HCT116 (cell line): ENCODE data around the gene KRT13. TPM values are rescaled to one million over a fixed set of nuclear protein-coding genes. Genes with fewer than 3 reads are reported as not detected.

ENCODE experiments used
- ATAC-seq: fragments of 200-7000 bp; cut with Tn5 transposase; 2 replicates; pipeline ENCODE4 v1.9.1; 2020; ENCODE audit warnings: mild to moderate bottlenecking, moderate library complexity
- BruUV-seq: library from RNA; stranded (reverse); fragments of 400-500 nt; replicated peaks from 2 replicates; lab custom pipeline; 2021; lab: Mats Ljungman, UMichigan
- CTCF ChIA-PET: fragments of 300-600 bp; sonication (Branson Sonifier 250); formaldehyde crosslinking; loops from one replicate; lab custom pipeline; 2021; ENCODE audit warnings: antibody characterized with exemption; lab: Charles Lee
- POLR2A ChIA-PET: fragments of 300-600, 350-600 bp; sonication (Branson Sonifier 250); formaldehyde crosslinking; loops from one replicate; lab custom pipeline; 2021; ENCODE audit warnings: antibody characterized with exemption; lab: Charles Lee
- RAD21 ChIA-PET, 2 experiments: fragments of 300-600 bp; sonication (Branson Sonifier 250); formaldehyde crosslinking; loops; one replicate each; lab custom pipeline; 2023; ENCODE audit warnings: low total read pairs in 2 of 2; ENCODE audit not compliant: uncharacterized antibody in 2 of 2, unreplicated experiment in 2 of 2, low non-redundant PET in 1 of 2; lab: Charles Lee
- DNase-seq: peaks from one replicate; pipeline ENCODE4 v3.0.0-alpha.2; 2010; ENCODE audit warnings: low read depth, low spot score
- H2AFZ ChIP-seq: fragments of 200-600 bp; shearing (Covaris generic), sonication (generic); 2 replicates; pipeline ENCODE4 v1.6.1; 2017; ENCODE audit warnings: low read depth, mixed run types, mixed read lengths, antibody characterized with exemption, low read length; ENCODE audit not compliant: poor library complexity, severe bottlenecking
- H3K27ac ChIP-seq: 2 replicates; pipeline ENCODE4 v1.5.1; 2012; ENCODE audit warnings: low read depth, low read length
- H3K27me3 ChIP-seq: fragments of 200-600 bp; sonication (generic); 2 replicates; pipeline ENCODE4 v1.6.1; 2016; ENCODE audit warnings: mixed run types, low read length, mixed read lengths; ENCODE audit not compliant: insufficient read depth
- H3K36me3 ChIP-seq, 2 experiments: fragments of 200-500 bp in 1 of 2; fragments of 200-600 bp in 1 of 2; sonication (Bioruptor generic) in 1 of 2; sonication (generic) in 1 of 2; 2 replicates each; pipeline versions ENCODE4 v1.5.1 to v1.6.1; 2014 to 2016; ENCODE audit warnings: low read length in 2 of 2, inconsistent platforms in 1 of 2, mixed read lengths in 1 of 2, mixed run types in 1 of 2; ENCODE audit not compliant: insufficient read depth in 2 of 2, control insufficient read depth in 1 of 2
- H3K4me1 ChIP-seq, 2 experiments: fragments of 200-600 bp in 1 of 2; sonication (generic) in 1 of 2; 2 replicates each; pipeline versions ENCODE4 v1.5.1 to v1.6.1; 2012 to 2017; ENCODE audit warnings: low read length in 2 of 2, inconsistent platforms in 1 of 2, mild to moderate bottlenecking in 1 of 2, mixed read lengths in 1 of 2, mixed run types in 1 of 2, moderate library complexity in 1 of 2; ENCODE audit not compliant: insufficient read depth in 2 of 2, control insufficient read depth in 1 of 2
- H3K4me2 ChIP-seq: fragments of 200-600 bp; sonication (generic); 2 replicates; pipeline ENCODE4 v1.6.1; 2017; ENCODE audit warnings: mixed run types, low read length, mixed read lengths
- H3K4me3 ChIP-seq, 2 experiments: fragments of 200-600 bp in 1 of 2; sonication (generic) in 1 of 2; replicated peaks in 1 of 2; 2 replicates each; pipeline ENCODE4 v1.5.1; 2011 to 2016; ENCODE audit warnings: low read length in 2 of 2, control low read depth in 1 of 2, low read depth in 1 of 2, mild to moderate bottlenecking in 1 of 2, mixed read lengths in 1 of 2, mixed run types in 1 of 2
- H3K79me2 ChIP-seq: fragments of 200-600 bp; sonication (generic); 2 replicates; pipeline ENCODE4 v1.6.1; 2017; ENCODE audit warnings: mild to moderate bottlenecking, mixed run types, low read length, moderate library complexity, mixed read lengths; ENCODE audit not compliant: insufficient read depth
- H3K9ac ChIP-seq: fragments of 200-600 bp; sonication (generic); 2 replicates; pipeline ENCODE4 v1.6.1; 2016; ENCODE audit warnings: low read length, mixed read lengths
- H3K9me2 ChIP-seq: fragments of 200-600 bp; sonication (generic), shearing (Covaris generic); 2 replicates; pipeline ENCODE4 v1.6.1; 2017; ENCODE audit warnings: mixed run types, mild to moderate bottlenecking, moderate library complexity; ENCODE audit not compliant: insufficient read depth
- H3K9me3 ChIP-seq, 2 experiments: fragments of 200-500 bp in 1 of 2; fragments of 200-600 bp in 1 of 2; sonication (Bioruptor generic) in 1 of 2; sonication (generic) in 1 of 2; 2 replicates each; pipeline ENCODE4 v1.6.1; 2014 to 2017; ENCODE audit warnings: low read length in 2 of 2, mixed read lengths in 2 of 2, inconsistent platforms in 1 of 2, low read depth in 1 of 2, mild to moderate bottlenecking in 1 of 2, mixed run types in 1 of 2, moderate library complexity in 1 of 2; ENCODE audit not compliant: control insufficient read depth in 1 of 2, insufficient read depth in 1 of 2
- H4K20me1 ChIP-seq: fragments of 200-600 bp; sonication (generic), shearing (Covaris generic); 2 replicates; pipeline ENCODE4 v1.6.1; 2017; ENCODE audit warnings: mixed run types, mild to moderate bottlenecking, moderate library complexity; ENCODE audit not compliant: insufficient read depth
- ATF3 ChIP-seq: IDR thresholded peaks from 2 replicates; pipeline ENCODE4 v1.6.1; 2012
- CBX3 ChIP-seq: IDR thresholded peaks from 2 replicates; pipeline ENCODE4 v1.6.1; 2012; ENCODE audit warnings: low read depth
- CEBPB ChIP-seq: IDR thresholded peaks from 2 replicates; pipeline ENCODE4 v1.6.1; 2012; ENCODE audit warnings: low read depth
- CTCF ChIP-seq, 3 experiments: fragments of 200-600 bp in 1 of 3; sonication (generic) in 1 of 3; IDR thresholded peaks in 2 of 3; conservative IDR thresholded peaks in 1 of 3; 2 replicates each; pipeline ENCODE4 v1.5.1; 2012 to 2017; ENCODE audit warnings: low read depth in 2 of 3, low read length in 2 of 3, antibody characterized with exemption in 1 of 3, borderline replicate concordance in 1 of 3, control low read depth in 1 of 3, mild to moderate bottlenecking in 1 of 3, mixed read lengths in 1 of 3, mixed run types in 1 of 3, moderate library complexity in 1 of 3; ENCODE audit not compliant: insufficient read depth in 1 of 3
- EGR1 ChIP-seq: IDR thresholded peaks from 2 replicates; pipeline ENCODE4 v1.6.1; 2012; ENCODE audit warnings: low read depth
- ELF1 ChIP-seq: IDR thresholded peaks from 2 replicates; pipeline ENCODE4 v1.6.1; 2012; ENCODE audit warnings: low read depth, borderline replicate concordance
- EZH2 ChIP-seq: fragments of 200-600 bp; sonication (generic); IDR thresholded peaks from 2 replicates; pipeline ENCODE4 v1.6.1; 2017; ENCODE audit warnings: antibody characterized with exemption, mixed run types
- FOSL1 ChIP-seq: IDR thresholded peaks from 2 replicates; pipeline ENCODE4 v1.6.1; 2012; ENCODE audit warnings: low read depth
- JUND ChIP-seq: IDR thresholded peaks from 2 replicates; pipeline ENCODE4 v1.6.1; 2012
- MAX ChIP-seq: IDR thresholded peaks from 2 replicates; pipeline ENCODE4 v1.6.1; 2012
- POLR2A ChIP-seq: IDR thresholded peaks from 2 replicates; pipeline ENCODE4 v1.7.0; 2011; ENCODE audit warnings: borderline replicate concordance; ENCODE audit not compliant: insufficient read depth, insufficient read length; ENCODE audit errors: extremely low read depth
- POLR2AphosphoS5 ChIP-seq: IDR thresholded peaks from 2 replicates; pipeline ENCODE4 v1.6.1; 2011; ENCODE audit warnings: mild to moderate bottlenecking, low read depth, low read length, moderate library complexity
- RAD21 ChIP-seq: IDR thresholded peaks from 2 replicates; pipeline ENCODE4 v1.6.1; 2012; ENCODE audit warnings: low read depth, mild to moderate bottlenecking
- REST ChIP-seq: IDR thresholded peaks from 2 replicates; pipeline ENCODE4 v1.6.1; 2012; ENCODE audit warnings: low read depth
- SRF ChIP-seq: IDR thresholded peaks from 2 replicates; pipeline ENCODE4 v1.6.1; 2012; ENCODE audit warnings: low read depth
- TCF7L2 ChIP-seq: IDR thresholded peaks from 2 replicates; pipeline ENCODE4 v1.7.0; 2011; ENCODE audit warnings: borderline replicate concordance, inconsistent platforms; ENCODE audit not compliant: insufficient read depth, insufficient read length; ENCODE audit errors: extremely low read depth
- YY1 ChIP-seq: IDR thresholded peaks from 2 replicates; pipeline ENCODE4 v1.6.1; 2011; ENCODE audit warnings: low read length, low read depth, moderate library complexity, mild to moderate bottlenecking; ENCODE audit not compliant: insufficient replicate concordance; ENCODE audit errors: extremely low read depth
- ZFX ChIP-seq: fragments of 450-650 bp; IDR thresholded peaks from 2 replicates; pipeline ENCODE4 v1.6.1; 2017
- ZNF274 ChIP-seq: fragments of 200-500 bp; sonication (Bioruptor generic); IDR thresholded peaks from 2 replicates; pipeline ENCODE4 v1.6.1; 2014; ENCODE audit warnings: mild to moderate bottlenecking, low read depth, low read length, inconsistent platforms
- intact Hi-C: fragments of 100-400 bp; cut with micrococcal nuclease; formaldehyde crosslinking; loops from 2 replicates; pipeline ENCODE4 v1.10.0; 2022
- total RNA-seq: library from RNA; stranded (reverse); gene quantifications from one replicate; pipeline ENCODE4 v1.2.1, GENCODE V29; 2021; ENCODE audit not compliant: unreplicated experiment
- TF ChIP-seq, protein P1 (sequence below): IDR thresholded peaks from 2 replicates; pipeline ENCODE4 v1.6.1; 2011; ENCODE audit warnings: mild to moderate bottlenecking, low read length, moderate library complexity; ENCODE audit not compliant: insufficient replicate concordance; ENCODE audit errors: extremely low read depth

Gene KRT13
- total RNA-seq, 1 experiment from 2014 or later: 3.7 TPM

GRCh38 chr17:41481036-41481435, 24.4 kb downstream of the KRT13 start, which contains the start of gene KRT35:
TSS of gene KRT35 (minus strand) at chr17:41481151. CDS start at chr17:41481097, 54 bp downstream.
- H3K36me3 ChIP-seq: no peaks in the 10 kb centered on the region
- no peaks in the 10 kb centered on the region for H3K27me3 ChIP-seq
- DNase-seq (no peak), ATAC-seq (no peak)
- no peak within 1 kb of the TSS for H2AFZ ChIP-seq
- intact Hi-C loops: no loop called here
- ChIA-PET POLR2A (no interaction called here), RAD21 (no interaction called here), CTCF (no interaction called here)
- no peaks in the 10 kb centered on the region for H3K9me2 ChIP-seq
- no peak within 1 kb of the TSS for H3K27ac ChIP-seq
- TF ChIP-seq EZH2 (no peak), YY1 (no peak), MAX (no peak), ZFX (no peak), ZNF274 (no peak), POLR2AphosphoS5 (no peak), JUND (no peak), CTCF (IDR thresholded peaks at IDR 0.05 in 2 of 3, conservative IDR thresholded peaks at IDR 0.05 in 1 of 3; ENCODE audit: borderline replicate concordance in 1 of 3, insufficient read depth in 1 of 3, low read depth in 2 of 3, low read length in 2 of 3) (no peak), RAD21 (no peak), CBX3 (no peak), TCF7L2 (no peak), SRF (no peak), ATF3 (no peak), REST (no peak), POLR2A (no peak), CEBPB (no peak), FOSL1 (no peak), ELF1 (no peak), EGR1 (no peak)
- TF ChIP-seq, protein P1, sequence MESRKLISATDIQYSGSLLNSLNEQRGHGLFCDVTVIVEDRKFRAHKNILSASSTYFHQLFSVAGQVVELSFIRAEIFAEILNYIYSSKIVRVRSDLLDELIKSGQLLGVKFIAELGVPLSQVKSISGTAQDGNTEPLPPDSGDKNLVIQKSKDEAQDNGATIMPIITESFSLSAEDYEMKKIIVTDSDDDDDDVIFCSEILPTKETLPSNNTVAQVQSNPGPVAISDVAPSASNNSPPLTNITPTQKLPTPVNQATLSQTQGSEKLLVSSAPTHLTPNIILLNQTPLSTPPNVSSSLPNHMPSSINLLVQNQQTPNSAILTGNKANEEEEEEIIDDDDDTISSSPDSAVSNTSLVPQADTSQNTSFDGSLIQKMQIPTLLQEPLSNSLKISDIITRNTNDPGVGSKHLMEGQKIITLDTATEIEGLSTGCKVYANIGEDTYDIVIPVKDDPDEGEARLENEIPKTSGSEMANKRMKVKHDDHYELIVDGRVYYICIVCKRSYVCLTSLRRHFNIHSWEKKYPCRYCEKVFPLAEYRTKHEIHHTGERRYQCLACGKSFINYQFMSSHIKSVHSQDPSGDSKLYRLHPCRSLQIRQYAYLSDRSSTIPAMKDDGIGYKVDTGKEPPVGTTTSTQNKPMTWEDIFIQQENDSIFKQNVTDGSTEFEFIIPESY: no peak
- no peak within 1 kb of the TSS for H3K4me3 ChIP-seq
- H4K20me1 ChIP-seq: no peaks in the 10 kb centered on the region
- no peaks in the 10 kb centered on the region for H3K79me2 ChIP-seq
- H3K4me1 ChIP-seq: no peaks in the 10 kb centered on the region; a peak in 1 of 4 replicates
- no peak within 1 kb of the TSS for H3K4me2 ChIP-seq
- H3K9ac ChIP-seq: no peak within 1 kb of the TSS
- no peaks in the 10 kb centered on the region for H3K9me3 ChIP-seq
- BruUV-seq: no TSS peak
